ENCODE results near the gene MYMK.

DNA sequence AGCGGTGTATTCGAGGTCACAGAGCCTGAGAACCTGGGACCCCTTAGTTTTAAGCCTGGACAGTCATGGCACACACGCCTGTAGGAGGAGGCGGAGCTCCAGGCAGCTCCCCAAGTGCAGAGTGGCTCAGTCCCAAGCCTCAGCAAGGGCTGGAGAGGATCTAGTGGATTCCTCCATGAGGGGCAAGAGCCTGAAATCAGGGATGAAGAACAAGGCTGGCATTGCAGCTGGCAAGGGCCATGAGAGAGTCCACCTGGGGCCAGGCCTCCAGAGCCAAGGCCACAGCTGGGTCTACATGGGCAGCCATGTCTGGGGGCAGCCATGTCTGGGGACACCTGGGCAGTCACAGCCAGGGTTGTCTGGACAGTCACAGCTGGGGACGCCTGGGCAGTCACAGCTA lies 31.6 kb upstream of the MYMK start:
- TF ChIP-seq POLR2A (IDR thresholded peaks at IDR 0.05), result no peak
- TF ChIP-seq, protein P1, sequence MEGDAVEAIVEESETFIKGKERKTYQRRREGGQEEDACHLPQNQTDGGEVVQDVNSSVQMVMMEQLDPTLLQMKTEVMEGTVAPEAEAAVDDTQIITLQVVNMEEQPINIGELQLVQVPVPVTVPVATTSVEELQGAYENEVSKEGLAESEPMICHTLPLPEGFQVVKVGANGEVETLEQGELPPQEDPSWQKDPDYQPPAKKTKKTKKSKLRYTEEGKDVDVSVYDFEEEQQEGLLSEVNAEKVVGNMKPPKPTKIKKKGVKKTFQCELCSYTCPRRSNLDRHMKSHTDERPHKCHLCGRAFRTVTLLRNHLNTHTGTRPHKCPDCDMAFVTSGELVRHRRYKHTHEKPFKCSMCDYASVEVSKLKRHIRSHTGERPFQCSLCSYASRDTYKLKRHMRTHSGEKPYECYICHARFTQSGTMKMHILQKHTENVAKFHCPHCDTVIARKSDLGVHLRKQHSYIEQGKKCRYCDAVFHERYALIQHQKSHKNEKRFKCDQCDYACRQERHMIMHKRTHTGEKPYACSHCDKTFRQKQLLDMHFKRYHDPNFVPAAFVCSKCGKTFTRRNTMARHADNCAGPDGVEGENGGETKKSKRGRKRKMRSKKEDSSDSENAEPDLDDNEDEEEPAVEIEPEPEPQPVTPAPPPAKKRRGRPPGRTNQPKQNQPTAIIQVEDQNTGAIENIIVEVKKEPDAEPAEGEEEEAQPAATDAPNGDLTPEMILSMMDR (IDR thresholded peaks at IDR 0.05), result no peak
